NCI-H146 (cell line): ENCODE data around the gene PITX2.
A peak's percentile ranks its signal among the peaks of the same experiment; 100 is the strongest.

Experiments
- DNase-seq: peaks from one replicate; lab custom pipeline; 2025; lab: John Stamatoyannopoulos, UW

Gene PITX2

DNA sequence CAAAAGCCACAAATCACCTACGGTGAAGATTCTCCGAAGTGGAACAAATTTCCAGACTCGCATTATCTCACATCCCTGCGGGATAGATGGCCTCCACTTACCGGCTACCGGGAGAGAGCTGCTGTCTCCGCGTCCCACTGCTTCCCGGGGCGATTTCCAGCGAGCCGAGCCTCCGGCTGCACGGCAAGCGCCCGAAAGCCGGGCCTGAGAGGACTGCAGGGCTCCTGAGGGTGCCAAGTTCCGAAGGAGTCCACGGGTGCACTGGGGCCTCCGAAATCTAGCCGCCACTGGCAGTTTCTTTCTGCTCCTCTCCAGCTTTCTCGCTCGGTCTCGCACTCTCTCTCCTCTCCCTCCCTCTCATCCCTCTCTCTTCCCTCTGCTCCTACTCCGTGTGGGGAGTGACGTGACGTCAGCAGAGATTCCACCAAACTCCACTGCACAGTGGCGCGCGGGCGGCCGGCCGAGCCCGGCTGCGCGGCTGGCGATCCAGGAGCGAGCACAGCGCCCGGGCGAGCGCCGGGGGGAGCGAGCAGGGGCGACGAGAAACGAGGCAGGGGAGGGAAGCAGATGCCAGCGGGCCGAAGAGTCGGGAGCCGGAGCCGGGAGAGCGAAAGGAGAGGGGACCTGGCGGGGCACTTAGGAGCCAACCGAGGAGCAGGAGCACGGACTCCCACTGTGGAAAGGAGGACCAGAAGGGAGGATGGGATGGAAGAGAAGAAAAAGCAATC lies 14.0 kb upstream of the PITX2 start:
- DNase-seq, result no peak

DNA sequence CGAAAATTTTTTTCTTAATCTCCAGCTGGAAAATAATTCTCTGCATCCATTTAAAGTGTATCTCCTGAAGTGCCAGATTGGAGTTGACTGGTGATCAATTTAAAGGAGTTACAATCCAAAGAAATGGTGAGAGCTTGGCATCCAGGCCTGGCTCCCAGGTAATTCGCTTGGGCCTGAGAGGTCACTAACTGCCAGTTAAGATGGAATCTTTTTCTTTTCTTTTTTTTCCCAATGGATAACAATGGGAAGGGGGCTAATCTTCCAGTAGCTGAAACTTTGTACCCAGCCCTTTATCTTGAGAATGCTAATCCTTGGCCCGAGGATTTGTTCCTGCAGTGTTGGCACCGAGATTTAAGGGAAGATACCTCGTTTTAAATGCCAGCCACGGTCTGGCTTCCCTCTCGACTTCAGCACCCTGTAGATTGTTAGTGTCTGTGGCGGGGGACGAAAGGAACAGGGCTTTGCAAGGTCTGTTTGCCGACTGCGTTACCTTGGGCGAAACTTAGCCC lies 13.3 kb upstream of the PITX2 start:
- DNase-seq, result no peak

DNA sequence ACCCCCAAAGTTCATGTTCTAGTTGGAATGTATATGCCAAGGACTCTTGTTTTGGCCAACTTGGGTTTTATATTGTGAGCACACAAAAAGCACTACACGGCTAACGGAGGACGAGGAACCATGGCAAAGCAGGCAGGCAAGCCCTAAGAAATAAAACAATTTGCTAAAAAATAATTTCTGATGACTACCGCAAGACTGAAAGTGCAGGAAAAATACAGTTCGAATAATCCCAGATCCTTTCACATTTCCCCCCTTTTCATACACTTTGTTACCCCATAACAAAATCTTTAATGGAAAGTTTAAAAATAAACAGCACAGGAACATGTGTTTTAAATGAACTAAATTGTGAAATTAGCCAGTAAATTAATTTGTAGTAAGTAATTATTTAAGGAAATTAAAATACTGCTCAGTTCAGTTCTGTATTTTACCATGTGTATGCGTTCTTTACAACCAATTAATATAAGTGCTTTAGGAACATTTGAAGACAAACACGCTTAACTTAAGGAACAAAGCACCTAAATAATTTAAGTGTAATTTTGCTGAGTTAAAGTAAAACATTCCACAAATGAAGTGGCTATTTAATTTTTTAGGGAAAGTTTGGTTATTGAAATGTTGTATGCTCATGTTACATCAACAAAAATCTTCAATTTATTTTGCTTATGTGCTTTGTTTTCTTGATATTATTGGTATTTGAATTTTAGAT lies 12.4 kb upstream of the PITX2 start:
- no peak for DNase-seq

DNA sequence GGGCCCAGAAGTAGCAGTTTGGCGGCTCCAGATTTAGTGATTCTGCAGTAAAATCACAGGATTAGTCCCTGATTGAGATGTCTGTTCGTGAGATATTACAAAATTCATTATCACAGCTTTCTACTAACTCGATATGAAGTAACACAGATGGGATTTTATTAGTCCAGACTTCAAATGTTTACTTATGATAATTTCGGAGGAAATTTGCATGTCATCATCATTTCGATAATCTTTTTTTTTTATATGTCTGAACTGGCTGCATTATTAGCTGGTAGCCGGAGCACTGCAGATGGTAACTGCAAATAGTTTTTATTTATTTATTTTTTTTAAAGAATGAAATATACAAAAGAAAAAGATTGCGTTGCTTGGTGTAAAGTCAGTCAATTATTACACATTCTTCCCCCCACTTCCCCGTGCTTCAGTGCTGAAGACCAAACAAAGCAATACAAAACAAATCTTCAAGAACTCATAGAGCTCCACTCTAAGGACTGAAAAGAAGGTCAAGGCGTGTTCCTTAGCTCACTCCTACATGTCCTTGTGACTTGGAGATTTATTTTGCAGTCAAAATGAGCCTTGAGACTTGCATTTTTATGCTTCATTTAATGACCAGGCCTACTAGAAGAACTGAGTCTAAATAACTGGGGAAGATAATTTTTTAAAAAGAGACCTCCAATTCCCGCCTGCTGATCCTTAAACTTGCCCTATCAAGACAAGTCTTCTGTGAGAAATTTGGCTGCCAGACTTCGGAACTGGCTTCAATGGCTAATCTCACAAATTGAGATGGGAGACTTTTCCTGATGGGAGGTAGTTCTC lies 11.7 kb upstream of the PITX2 start:
- no peak for DNase-seq

DNA sequence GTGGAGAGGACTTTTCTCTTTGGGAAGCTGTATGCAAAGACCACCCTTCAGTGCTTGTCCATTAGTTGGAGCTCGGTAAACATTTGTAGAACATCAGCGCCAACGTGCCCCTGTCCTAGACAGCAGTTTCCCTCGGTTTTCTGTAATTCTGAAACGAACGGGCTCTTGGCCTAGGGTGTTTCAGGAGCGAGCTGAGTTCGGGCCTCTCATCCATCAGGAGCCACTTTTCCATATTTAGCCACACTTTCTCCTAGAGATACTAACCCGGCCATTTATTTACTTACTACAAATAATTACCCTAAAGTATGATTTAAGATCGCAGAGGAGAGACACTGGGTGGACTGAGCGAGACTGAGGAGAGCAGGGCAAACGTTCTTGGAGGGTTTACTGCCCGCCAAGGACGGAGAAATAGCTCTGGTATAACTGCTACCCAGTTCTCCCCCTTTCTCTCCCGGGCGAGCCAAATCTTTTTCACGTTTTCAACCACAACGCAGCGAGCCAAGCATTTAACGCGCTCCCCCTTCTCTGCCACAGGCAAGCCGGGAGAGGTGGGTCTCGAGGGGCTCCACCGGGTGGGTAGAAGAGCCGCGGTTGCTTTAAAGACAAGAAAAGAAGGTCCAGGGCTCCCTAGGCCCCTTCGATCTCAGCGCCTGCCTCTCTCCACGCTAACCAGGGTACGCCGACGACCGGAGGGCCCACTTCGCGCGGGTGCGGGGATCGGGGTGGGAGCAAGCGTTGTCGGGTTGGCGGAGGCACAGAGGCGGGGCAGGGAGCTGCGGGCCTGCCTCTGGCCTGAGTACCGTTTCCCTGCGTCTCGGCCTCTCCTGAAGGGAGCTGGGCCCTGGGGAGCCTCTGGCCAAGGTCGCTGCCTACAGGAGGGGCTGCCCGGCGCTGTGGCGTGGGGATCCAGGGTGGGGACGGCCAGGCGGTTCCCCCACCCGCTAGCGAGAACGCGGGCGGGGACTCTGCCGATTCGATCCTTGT lies 10.8 kb upstream of the PITX2 start:
- no peak for DNase-seq

DNA sequence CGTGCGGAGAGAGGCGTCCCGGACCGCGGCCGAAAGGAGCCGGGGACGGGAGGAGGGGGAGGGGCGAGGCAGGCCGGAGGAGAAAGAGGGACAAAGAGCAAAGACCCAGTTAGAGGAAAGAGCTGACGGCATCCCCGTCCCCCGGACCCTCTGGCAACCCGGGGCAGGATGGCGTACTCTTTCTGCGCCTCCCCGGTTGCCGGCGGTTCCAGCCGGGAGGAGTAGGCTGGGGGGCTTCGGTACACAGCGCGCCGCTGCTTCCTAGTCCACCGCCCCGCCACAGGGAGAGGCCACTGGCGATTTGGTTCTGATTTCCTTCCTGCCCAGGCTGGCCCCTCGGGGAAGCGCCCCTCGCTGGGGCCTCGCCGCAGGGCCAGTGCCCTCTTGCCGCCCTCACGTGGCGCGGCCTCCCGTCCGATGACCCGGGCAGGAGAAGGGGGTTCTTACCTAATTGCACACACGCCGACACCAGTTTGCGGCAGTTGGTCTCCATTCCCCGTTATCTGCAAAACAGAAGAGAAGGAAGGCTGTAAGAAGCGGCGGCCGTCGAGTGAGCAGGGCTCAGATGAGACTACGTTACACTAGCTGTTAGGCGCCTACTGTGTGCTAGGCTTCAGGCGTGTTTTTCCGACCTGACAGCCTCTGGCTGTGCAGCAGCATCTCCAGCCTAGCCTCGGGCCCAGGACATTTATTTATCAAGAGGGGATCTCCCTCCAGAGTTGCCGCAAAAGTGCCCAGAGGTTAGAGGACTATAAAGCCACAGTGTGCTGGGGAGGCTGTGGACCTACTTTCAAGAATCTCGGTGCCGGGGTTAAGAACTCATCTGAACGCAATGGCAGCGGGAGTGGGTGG lies 9.9 kb upstream of the PITX2 start:
- DNase-seq, result no peak

DNA sequence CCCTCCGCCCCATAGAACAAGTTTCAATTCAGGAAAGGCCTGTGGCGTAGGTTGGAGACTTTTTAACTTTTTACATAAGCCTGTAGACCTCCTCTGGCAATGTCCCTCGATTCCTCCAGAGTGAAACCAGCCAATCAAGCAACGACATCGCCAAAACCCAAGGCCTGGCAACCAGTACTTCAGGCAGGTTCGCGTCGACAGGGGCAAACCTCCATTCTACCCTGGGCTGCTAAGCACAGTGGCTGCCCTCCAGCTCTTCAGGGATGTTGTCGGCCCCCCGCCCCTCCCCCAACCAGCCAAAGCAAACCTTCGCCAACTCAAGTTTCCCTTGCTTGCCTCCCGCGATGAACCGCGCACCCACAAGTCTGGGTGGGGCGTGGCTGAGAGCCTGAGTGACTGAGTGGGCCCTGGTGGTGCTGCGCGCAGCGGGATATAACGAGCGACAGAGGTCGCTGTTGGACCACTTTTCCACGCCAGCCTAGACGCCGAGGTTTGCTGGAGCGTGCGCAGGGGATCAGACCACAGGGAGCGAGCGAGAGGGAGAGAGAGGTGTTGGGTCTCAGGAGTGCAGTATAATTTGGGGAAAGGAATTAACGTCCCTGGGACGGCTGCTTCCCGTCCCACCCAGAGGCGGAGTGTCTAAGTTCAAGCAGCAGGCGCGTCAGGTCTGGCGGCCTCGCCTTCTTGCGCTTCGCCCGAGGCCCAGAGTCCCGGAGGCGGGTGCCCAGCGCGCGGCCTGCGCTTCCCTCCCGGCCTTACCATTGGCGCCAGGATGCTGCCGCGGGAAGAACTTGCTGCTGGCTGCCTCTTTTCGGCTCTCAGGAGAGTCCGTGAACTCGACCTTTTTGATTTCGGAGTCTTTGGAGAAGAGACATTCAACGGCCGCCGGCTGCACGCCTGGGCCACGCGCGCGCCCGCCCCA lies 9.0 kb upstream of the PITX2 start:
- peak; percentile 1 for DNase-seq

DNA sequence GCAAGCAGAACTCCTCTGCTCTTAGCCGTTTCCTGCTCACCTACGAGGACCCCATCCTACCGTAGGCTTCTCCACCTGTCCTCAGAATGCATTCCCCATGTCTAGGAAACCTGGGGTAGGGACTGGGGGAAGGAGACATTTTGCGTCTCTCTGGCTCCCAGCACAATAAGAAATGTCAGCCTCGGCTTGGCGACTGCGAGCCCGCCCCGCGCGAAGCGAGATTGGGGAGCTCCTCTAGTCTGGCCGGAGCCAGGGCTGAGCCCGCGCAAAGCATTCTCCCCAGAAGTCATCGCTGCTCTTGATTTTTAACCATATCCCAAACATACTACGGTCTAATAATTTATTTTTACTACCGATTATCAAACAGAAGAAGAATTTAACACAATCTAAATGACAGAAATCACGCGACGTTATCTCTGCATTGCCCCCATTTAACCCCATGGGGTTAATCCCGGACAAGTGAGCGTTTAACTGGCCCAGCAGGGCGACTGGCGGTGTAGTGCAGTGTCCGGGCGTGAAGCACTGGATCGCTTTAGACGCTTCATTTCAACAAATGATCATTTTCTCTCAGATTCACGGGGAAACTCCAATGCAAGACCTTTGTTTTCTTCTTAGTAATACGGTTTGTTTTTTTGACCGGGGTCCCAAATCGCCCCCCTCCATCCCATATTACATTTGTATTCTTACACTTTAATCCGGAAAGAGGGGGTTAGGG lies 8.0 kb upstream of the PITX2 start:
- DNase-seq, result no peak

DNA sequence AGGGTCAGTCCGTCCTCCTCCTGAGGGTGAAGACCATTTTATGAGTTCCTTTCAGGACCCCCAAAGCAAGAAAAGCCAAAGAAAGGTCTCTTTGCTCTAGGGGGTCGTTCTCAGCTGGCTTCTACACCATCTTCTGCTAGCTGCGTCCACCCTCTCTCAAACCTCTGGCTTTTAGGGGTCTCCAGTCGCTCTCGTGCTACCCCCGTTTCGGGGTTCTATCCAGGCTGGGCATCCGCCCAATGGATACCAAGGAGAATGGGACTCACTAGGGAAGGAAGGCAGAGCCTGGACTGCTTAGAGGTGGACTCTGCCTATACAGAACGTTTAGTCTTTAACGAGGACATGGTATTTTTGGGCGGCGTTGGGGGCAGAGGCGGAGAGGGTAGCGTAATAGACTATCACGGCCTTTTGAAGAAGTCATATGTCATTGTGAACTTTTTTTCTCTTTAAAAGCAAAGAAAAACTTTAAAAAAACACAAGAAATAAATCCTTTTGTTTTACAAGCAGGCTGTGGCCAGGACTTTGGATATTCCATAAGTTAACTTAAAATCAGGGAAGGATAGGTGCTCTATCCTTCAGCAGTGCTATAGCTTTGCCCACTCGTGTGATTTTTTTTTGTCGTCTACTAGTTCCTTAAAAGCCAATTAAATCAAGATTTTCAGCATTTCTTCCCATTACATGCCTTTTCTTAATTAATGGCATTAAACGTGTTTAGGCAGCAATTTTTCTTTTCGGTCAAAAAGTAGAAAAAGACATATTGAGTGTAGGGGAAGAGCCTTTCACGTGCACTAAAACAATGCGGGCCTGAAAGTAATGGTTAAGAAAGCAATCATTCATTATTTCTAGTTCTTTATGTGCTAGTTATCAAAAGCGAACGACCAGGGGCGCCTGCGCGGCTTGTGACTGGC lies 7.2 kb upstream of the PITX2 start:
- no peak for DNase-seq

DNA sequence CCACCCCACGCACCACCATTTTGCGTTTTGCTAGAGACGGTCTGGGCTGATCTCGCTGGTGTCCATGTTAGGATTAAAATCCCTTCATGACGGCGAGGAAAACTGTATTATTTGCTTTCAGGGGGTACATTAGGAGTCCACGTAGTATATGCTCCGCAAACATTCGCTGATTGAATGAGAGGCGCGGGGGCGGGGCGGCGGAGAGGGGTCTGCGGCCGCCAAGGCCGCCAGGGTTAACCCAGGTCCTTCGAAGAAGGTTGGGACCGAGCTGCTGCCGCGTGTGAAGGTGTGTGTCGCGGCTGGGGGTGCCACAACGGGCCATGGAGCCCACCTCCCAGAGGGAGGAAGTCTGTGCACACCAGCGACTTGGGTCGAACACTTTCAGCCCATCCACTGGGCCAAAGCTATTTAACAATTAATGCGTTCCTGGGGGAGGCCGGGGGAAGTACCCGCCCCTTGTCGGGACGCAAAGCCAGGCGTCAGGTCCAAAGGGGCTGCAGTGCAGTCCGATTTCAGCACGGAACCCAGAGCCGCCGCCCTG lies 6.4 kb upstream of the PITX2 start:
- DNase-seq, result no peak

DNA sequence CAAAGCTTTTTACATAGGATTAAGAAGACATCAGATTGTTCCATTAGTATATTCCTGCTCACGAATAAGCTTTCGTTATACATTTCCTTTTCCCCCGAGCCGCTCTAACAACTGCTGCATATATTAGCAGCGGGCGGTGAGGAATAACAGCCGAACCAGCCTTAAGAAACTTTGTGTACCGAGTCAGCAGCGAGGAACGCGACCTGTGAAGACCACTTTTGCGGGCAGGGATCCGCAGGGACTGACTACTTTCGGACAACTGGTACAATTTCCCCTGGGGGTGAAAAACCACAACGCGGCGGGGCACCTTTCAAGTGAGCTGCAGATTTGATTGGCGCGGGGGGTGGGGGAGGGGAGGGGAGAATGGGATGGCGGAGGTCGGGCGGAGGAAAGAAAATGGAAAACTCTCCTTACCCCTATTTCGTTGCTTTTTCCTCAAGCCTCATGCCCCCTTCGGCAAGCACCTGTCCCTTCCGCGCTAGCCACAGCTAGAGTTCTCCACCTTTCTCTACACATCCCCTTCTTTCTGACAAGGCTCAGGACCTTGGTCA lies 5.9 kb upstream of the PITX2 start:
- DNase-seq, result no peak

DNA sequence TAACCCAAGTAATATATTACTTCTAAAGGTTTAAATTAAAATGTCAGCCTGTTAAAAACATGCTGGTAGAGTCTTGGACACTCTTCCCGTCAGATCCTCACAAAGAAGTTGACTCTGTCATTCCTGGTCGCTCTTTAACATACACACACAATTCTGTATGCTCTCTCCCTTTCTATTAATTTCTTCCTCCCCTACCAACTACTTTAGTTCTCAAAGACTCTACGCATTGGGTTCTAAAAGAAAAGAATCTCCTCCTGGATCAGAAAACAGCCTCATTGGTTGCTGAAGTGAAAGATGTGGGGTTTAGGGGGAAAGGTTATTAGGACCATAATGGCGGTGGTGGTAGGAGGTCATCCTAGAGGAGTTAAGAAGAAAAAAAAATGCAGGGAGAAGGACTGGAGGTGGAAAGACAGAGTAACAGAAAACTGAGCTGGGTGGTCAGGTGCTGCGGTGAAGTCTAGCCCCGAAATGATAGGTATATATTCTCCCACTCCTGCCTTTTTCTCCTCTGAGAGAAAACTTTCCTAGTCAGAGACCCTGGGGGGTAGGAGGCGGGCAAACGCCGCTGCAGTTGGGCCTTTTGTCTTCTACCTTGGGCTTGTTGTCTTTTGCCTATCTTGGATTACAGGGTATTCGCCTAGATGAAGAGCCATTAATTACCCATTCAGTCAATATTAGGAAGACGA lies 5.2 kb upstream of the PITX2 start:
- no peak for DNase-seq

DNA sequence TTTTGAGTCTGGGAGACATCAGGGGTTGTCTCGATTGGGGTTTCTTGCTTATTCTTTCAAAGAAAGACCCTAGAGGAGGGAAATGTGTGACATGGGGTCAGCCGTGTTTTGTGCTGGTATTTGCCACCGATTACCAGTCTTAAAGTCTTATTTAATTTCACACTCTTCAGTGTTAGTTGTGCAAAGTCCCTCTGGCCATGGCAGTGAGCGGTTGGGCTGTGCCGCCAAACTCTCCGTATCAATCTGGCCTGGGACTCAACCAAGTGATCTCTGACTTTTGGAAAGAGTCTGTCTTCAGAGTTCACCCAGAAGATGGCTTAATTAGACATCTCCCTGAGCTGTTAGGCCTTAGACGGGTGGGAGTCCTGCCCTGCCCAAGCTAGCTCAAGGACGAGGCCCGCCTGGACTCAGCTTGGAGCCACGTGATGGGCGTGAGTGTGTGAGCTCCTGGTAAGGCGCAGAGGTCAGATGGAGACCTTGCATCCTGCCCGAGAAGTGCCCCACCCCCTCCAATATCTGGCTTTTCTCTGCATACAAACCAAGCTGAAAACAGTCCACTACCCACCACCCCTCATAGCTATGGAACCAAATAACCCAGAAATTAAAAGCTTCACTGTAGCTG lies 3.8 kb upstream of the PITX2 start:
- DNase-seq, result no peak

DNA sequence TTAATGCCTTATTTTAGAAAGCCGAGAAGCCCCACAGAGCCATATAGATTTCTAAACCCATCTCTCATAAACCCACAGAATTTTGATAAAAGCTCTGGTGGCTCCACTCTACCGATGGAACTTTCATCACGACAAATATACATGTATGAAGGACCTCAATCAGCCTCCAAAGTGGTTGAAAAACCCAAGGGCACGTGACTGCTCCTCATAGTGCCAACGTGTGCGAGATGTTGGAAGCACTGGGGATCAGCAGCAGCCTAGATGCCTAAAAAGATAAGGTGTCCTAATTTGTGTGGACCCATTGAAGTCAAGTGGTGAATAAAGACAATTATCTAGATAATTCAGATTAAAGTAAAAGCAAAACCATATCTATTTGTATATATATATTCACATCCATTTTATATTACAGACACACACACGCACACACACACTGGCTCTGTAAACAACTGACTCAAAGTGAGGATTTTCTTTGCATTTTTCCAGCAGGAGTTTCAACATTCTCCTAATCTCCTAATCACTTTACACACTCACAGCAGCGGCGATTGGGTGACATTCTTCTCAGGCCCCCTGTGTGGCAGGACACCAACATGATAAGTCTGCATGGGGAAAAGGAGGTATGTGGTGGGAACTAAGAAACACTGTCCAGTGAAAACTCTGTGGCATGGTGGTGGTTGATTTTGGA lies 2.8 kb upstream of the PITX2 start:
- no peak for DNase-seq

DNA sequence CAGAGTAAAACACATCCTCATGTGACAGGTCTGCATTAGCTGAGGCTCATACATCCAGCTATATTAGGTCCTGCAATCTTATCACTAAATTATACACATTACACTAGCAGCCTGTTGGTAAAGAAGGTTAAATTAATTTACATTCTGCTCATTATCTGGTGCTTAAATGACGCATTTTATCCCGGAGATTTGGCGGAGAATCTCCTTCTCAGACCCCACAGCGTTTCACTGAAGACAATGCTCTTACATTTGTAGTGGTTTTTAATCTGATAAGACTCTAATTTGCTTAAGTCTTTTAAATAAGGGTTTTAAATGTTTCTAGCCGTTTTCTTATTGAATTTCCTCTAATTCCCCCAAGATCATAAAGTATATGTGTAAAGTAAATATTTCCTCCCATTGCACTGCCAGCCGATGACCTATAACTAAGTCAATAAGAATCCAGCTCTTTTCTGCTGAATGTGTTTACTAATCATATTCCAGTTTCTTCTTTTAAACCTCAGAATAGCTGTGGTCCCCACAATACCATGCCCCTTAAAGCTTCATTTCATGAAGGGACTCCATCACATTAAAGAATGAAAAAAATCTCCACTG lies 2.1 kb upstream of the PITX2 start:
- no peak for DNase-seq
